Kidney epithelial cell (primary cell): ENCODE results near the gene RNASEH2B. TPM values are rescaled to one million over a fixed set of nuclear protein-coding genes. Genes with fewer than 3 reads are reported as not detected.

Source experiments
- DNase-seq: peaks from one replicate; pipeline ENCODE4 v3.0.0-alpha.2; 2010; ENCODE audit warnings: low read depth
- H3K27me3 ChIP-seq: 2 replicates; pipeline ENCODE4 v1.6.0; 2011; ENCODE audit warnings: low read length; ENCODE audit not compliant: control insufficient read depth, insufficient read depth
- H3K36me3 ChIP-seq: 2 replicates; pipeline ENCODE4 v1.5.1; 2011; ENCODE audit warnings: low read length; ENCODE audit not compliant: control insufficient read depth, insufficient read depth
- H3K4me3 ChIP-seq: 2 replicates; pipeline ENCODE4 v1.5.1; 2011; ENCODE audit warnings: low read depth, mild to moderate bottlenecking, control low read depth, low read length
- total RNA-seq: library from RNA; depleted of rRNA; stranded (reverse); fragments of >200 nt; gene quantifications from 2 replicates; pipeline ENCODE4 v1.2.3, GENCODE V29; 2015
- TF ChIP-seq, protein P1 (sequence below): IDR thresholded peaks from 2 replicates; pipeline ENCODE4 v1.5.1; 2011; ENCODE audit warnings: mild to moderate bottlenecking, moderate library complexity, low read length, control low read depth, inconsistent platforms; ENCODE audit not compliant: insufficient read depth, poor library complexity, severe bottlenecking

The RNASEH2B gene
- total RNA-seq, 1 donor from 2014 or later, result 26.7 TPM

DNA sequence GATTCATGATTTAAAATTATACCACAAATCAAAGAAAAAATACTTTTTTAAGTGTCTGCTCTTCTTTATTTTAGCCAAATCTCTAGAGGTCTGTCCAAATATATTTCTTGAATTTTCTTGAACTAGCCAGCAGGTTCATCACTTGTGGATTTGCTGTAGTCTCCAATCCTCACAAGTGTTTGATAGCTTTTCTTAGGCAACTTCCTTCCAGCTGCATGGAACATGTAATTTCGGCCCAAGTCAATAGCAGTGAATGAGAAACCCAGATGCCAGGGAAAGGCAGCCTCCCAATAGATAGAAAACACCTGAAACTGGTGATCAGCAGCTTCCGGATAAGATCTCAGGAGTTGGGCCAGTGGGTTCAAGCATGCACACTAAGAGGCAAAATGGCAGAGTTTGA is 15.6 kb upstream of the RNASEH2B start:
- Histone ChIP-seq H3K27me3 (no peaks in the 10 kb centered on the region), H3K36me3 (no peaks in the 10 kb centered on the region), H3K4me3 (no peak overlapping the region)
- TF ChIP-seq, protein P1, sequence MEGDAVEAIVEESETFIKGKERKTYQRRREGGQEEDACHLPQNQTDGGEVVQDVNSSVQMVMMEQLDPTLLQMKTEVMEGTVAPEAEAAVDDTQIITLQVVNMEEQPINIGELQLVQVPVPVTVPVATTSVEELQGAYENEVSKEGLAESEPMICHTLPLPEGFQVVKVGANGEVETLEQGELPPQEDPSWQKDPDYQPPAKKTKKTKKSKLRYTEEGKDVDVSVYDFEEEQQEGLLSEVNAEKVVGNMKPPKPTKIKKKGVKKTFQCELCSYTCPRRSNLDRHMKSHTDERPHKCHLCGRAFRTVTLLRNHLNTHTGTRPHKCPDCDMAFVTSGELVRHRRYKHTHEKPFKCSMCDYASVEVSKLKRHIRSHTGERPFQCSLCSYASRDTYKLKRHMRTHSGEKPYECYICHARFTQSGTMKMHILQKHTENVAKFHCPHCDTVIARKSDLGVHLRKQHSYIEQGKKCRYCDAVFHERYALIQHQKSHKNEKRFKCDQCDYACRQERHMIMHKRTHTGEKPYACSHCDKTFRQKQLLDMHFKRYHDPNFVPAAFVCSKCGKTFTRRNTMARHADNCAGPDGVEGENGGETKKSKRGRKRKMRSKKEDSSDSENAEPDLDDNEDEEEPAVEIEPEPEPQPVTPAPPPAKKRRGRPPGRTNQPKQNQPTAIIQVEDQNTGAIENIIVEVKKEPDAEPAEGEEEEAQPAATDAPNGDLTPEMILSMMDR, result no peak
- DNase-seq, result no peak

DNA sequence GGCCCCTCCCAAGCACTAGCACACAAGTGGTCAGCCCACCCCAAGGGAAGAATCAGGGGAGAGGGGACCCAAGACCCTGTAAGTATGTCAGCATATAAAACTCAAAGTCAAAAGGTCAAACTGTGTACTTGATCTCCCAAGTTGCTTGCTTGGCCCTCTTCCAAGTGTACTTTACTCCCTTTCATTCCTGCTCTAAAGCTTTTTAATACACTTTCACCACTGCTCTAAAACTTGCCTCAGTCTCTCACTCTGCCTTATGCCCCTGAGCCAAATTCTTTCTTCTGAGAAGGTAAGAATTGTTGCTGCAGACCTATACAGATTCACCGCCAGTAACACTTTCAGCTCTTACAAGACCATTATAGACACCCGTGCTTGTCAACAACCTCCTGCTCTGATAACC is 15.1 kb upstream of the RNASEH2B start:
- DNase-seq, result no peak
- no peaks in the 10 kb centered on the region for H3K36me3 ChIP-seq
- TF ChIP-seq, protein P1, result no peak
- H3K4me3 ChIP-seq, result no peak overlapping the region
- H3K27me3 ChIP-seq, result no peaks in the 10 kb centered on the region

DNA sequence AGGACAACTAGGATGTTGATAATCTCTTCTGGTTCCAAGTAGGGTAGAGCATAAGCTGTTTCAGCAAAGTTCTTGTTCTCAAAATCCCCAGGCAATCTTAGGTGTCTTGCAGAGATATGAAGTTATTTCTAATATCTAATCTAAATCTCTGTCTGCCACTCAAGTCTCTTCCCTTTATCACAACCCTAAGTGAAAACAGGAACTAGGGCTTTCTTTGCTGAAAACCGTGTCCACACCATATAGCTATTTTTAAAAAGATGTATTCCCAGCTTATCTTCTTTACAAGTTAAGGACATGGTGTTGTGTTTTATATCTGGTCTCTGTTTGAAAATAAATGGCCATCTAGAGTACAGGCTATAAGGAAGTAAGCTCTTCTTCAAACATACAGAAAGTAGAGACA is 11.3 kb upstream of the RNASEH2B start:
- DNase-seq, result no peak
- TF ChIP-seq, protein P1, result no peak
- no peaks in the 10 kb centered on the region for H3K27me3 ChIP-seq
- H3K36me3 ChIP-seq, result no peaks in the 10 kb centered on the region
- no peak overlapping the region for H3K4me3 ChIP-seq

DNA sequence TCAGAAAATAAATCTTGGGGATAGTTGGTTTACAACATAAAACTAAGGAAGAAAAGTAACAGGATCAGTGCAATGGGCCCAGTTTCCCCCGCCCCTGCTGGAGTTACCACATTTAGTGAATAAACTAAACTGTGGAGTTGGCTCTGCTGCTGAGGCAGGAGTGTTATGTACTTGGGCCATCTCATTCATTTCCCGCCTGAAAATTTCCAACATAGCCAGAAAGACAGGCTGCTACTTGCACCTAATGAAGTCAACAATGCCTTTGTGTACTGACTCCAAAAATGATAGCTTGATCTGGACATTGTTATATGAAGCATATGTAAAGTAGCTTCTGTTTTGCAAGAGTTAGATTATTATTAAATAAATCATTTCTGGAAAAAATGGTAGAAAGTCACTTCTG is 7.9 kb upstream of the RNASEH2B start:
- H3K4me3 ChIP-seq, result no peak overlapping the region
- H3K36me3 ChIP-seq, result no peaks in the 10 kb centered on the region
- H3K27me3 ChIP-seq, result no peaks in the 10 kb centered on the region
- TF ChIP-seq, protein P1, result no peak
- no peak for DNase-seq

DNA sequence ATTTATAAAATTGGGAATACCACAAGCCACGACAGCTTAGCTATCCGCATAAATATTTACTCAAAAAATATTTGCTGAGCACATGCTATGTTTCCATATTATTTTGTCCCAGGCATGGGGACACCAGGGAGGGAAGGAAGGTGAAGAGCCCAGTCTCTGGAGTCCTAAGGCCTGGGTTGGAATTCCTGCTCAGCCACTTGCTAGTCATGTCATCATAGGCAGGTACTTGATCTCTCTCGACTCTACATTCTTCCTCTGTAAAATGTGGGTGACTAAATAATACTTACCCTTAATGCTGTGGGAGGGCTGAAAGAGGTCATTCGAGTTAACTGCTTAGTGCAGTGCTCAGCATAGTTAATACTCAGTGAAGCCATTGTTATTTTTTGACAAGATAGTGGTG is 4.3 kb upstream of the RNASEH2B start:
- no peaks in the 10 kb centered on the region for H3K36me3 ChIP-seq
- no peaks in the 10 kb centered on the region for H3K27me3 ChIP-seq
- H3K4me3 ChIP-seq, result no peak overlapping the region
- TF ChIP-seq, protein P1, result no peak
- DNase-seq, result no peak

DNA sequence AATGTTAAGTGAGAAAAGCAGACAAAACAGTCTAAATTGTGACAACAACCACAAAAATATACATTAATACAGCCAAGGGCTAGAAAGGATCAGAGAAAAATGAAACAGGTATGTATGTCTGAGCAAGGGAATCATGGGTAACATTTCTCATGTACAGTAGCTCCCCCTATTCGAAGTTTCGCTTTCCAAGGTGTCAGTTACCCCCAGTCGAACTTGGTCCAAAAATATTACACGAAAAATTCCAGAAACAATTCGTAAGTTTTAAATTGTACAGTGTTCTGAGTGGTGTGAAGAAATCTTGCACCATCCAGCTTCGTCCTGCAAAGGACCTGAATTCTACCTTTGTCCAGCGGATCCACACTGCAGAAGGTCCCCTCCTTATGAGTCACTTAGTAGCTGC is 1.8 kb upstream of the RNASEH2B start:
- DNase-seq, result no peak
- no peaks in the 10 kb centered on the region for H3K36me3 ChIP-seq
- TF ChIP-seq, protein P1, result no peak

More for the DNA sequence above, 1.8 kb upstream of the RNASEH2B start:
- Histone ChIP-seq H3K27me3 (no peaks in the 10 kb centered on the region), H3K4me3 (no peak overlapping the region)
